Central memory CD4-positive, alpha-beta T cell (primary cell): ENCODE data around the gene TAF6L.
"Not testable (repeated sequence)": the region's sequence is repeated elsewhere in the genome, so short reads cannot be mapped to it uniquely, and the experiment has no call there.

ENCODE experiments used
- DNase-seq: peaks from one replicate; pipeline ENCODE4 v3.0.0; 2022
- total RNA-seq, 3 experiments: gene quantifications; one replicate each; lab custom pipeline; 2026; lab: John Stamatoyannopoulos, UW

The TAF6L gene
- 17.0 to 22.5 (median 20.2) reads per million in 3 experiments for total RNA-seq

DNA sequence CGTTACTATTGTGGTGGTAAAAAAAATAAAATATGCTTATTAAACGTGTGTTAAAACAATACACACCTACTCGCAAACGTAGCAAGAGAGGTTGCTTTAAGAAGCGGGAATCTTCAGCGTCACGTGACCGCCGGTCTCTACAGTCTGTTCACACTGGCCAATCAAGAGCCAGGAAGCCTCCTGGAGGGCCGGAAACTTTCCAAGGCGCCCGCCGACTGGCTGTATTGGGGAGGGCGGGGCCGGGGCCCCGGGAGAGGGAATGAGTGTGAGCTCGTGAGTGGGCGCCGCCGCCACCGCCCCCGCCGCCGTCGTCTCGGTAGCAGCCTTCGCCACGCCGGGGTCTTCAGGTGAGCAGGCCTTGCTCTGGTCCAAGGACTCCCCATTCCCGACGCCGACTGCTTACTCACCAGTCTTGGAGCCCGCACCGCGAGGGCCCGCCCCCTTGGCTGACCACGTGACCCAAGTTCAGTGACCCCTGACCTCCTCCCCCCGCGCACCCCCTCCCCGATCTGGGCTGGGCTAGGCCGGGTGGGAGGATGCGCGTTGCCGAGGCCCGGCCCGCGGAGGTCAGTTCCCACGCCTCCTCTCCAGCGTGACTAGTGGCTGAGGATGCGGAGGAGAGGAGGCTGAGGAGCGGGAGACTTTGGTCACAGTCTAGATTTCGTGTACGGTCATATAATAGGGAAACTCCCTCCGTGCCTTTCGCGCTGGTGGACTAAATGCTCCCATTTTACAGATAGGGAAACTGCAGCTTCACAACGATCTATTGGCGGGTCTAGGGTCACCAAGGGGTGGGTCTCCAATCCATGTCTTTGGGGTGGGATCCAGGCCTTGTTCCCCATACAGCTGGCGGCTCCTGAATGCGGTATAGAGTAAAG, at the start of gene TAF6L:
TAF6L (plus strand) TSS at position 253 of the 878 bp plus-strand sequence. CDS start 4,388 bp downstream, outside the sequence.
- DNase-seq, result peak; percentile 84

DNA sequence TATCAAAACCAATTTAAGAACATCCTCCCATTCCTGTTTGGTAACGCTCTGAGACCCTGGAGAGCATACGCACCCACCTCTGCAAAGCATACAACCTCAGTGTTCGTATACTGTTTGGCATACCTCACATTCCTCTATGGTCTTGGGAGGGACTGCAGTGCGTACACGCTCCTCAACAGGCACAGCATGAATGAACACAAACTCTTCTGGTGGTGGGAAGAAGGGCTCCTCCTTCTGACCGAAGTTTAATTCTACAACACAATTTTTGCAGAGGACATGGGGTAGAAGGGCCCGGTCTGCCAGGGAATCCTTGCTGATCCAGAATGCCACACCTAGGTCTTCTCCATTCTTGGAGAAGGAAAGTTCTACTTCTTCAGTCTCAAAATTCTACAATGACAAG, 49.2 kb upstream of the TAF6L start:
- DNase-seq, result no peak

DNA sequence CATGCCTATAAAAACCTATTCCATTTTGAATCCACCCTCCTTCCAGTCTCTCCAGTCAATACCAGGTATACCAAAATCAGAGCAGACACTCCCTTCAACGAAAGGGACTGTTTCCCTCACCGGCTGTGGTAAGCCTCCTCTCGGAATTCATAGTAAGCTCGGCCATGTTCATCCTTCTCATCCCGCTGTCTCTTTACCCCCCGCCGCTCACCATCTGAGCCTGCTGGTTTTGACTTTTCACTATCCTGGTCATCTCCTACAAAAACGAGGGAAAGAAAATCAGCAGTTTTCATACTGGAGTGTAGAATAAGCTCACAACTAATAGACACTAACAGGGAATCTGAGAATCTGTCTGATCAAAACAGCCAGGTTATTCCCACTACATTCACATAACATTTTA, 47.0 kb upstream of the TAF6L start:
- no peak for DNase-seq

- DNase-seq, result no peak
Measured at GRCh38 chr11:62725646-62726045, 45.5 kb upstream of the TAF6L start.

GRCh38 chr11:62726156-62726914, 44.9 kb upstream of the TAF6L start:
- DNase-seq, result no peak

- DNase-seq, result no peak
Measured at GRCh38 chr11:62726915-62727164, 44.4 kb upstream of the TAF6L start.

DNA sequence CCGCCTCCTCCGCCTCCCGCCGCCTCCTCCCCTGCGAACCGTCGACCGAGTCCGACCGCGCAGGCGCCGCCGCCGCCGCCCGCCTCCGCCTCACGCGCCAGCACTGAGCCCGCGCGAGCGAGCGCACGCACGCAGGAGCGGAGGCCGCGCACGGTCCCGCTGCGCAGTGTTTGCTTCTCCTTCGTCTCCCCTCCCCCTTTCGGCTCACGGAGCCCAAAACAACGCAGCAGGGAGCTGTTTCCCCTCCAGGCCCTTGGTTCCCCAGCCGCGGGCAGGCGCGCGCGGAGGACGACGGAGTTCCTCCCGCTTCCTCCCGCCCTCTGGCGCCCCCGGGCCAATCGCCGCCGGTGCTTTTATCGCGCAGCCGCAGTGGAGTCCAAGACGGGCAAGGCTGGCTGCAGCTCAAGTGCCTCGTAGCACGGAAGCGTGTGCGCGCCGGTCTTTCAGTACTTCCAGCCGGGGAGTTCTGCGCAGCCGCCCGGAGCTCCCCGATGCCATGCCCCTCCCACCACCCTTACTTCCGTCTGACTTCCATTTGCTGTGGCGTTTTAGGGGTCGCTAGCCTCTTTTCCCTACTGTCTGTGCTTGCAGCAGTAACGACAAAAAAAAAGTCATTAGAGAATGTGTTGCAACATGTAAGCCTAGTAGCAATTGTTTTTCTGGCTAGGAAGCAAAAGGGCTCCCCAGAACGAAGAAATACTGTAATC, 43.9 kb upstream of the TAF6L start, which contains the start of gene HNRNPUL2:
HNRNPUL2 (minus strand) TSS at position 293 of the 707 bp plus-strand sequence. CDS start 301 bp downstream, outside the sequence.
- DNase-seq, result peak; percentile 99

GRCh38 chr11:62727872-62728170, 43.4 kb upstream of the TAF6L start:
- peak; percentile 94 for DNase-seq

- peak; percentile 83 for DNase-seq
Measured at GRCh38 chr11:62728171-62728988, 42.8 kb upstream of the TAF6L start, which contains the start of gene TTC9C. TTC9C (plus strand) TSS chr11:62728486; CDS start chr11:62728849, 363 bp downstream.

DNA sequence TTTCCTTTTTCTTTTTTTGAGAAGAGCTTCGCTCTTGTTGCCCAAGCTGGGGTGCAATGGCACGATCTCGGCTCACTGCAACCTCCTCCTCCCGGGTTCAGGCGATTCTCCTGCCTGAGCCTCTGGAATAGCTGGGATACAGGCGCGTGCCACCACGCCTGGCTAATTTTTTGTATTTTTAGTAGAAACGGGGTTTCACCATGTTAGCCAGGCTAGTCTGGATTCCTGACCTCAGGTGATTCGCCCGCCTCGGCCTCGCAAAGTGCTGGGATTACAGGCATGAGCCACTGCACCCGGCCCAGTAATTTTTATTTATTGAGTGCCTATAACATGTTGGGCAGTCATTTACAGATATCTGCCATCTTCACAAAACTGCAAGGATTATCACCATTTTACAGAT, 41.1 kb upstream of the TAF6L start:
- not testable (repeated sequence) for DNase-seq

- DNase-seq, result no peak
Measured at GRCh38 chr11:62732830-62733229, 38.4 kb upstream of the TAF6L start.

- DNase-seq, result no peak
Measured at GRCh38 chr11:62737196-62737595, 34.0 kb upstream of the TAF6L start.

- DNase-seq, result no peak
Measured at GRCh38 chr11:62747475-62748160, 23.6 kb upstream of the TAF6L start.

DNA sequence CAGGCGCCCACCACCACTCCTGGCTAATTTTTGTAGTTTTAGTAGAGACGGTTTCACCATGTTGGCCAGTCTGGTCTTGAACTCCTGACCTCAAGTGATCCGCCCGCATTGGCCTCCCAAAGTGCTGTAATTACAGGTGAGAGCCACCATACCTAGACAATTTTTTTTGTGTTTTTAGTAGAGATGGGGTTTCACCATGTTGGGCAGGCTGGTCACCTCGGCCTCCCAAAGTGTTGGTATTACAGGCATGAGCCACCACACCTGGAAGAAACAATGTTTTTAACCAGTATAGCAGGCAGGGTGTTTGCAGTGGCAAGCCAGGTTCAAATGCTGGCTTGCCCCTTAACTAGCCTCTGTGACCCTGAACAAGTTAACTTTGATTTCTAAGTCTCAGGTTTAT, 21.3 kb upstream of the TAF6L start:
- DNase-seq, result not testable (repeated sequence)

DNA sequence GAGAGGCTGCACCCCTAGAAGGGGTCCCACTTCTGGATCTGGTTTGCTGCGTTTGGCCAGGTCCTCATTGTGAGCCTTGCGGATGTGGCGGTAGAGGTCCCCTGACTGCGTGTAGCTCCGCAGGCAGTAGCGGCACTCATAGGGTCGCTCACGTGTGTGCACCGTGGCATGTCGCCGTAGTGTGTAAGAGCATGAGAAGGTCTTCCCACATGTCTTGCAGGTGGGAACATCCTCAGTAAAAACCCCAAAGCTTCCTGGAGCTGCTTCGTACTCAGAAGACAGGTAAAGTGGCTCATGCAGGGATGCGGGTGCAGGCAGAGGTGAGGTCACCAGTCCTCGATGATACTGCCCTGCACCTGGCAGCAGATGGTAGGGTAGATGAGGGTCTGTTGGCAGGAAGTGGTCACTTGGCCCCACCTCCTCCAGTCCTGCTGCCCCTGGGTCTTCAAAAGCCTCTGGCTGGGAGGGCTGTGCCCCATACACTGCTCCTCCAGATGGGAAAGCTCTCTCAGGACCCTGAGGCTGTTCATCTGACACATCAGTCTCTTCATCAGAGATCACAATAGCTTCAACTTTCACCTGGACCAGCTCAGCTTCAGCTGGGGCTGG, 18.9 kb upstream of the TAF6L start:
- DNase-seq, result no peak

DNA sequence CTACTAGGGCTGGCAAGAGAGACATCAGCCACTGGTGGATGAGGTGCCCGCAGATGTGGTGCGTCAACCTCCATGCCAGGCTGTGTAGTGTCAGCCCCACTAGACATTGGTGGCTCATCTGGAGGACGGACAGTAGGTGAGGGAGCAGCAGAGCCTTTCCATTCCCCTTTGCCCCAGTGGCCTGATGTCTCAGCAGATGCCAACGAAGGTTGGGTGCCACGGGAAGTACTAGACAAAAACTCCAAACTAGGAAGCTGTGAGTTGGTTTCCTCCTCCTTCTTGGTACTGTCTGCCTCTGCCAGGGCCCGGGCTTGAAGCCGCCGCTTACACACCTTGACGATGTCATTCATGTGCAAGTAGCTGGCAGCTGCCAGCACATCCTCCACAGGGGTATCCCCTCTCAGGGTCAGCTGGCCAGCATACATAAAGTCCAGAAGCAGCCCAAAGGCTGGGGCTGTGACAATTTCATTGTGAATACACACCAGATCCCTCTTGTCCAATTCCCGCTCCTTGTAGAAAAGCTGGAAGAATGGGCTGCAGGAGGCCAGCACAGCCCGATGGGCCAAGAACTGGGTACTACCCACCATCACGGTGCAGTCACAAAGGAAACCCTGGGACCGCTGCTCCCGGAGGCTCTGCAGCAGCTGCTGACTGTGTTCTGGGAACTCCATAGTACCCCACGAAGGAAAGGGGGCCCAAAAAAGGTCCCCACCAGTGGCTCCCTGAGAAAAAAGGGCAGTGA, 18.0 kb upstream of the TAF6L start:
- DNase-seq, result no peak

GRCh38 chr11:62753736-62754603, 17.2 kb upstream of the TAF6L start, which contains the start of gene ZBTB3:
ZBTB3 (minus strand) TSS chr11:62754160; CDS start chr11:62753664, 496 bp downstream.
- DNase-seq, result peak; percentile 99

- no peak for DNase-seq
Measured at GRCh38 chr11:62755086-62755615, 16.0 kb upstream of the TAF6L start.
